ENCODE results near the gene G6PC2. TPM values are rescaled to one million over a fixed set of nuclear protein-coding genes. Genes with fewer than 3 reads are reported as not detected.
"Not testable (repeated sequence)": the region's sequence is repeated elsewhere in the genome, so short reads cannot be mapped to it uniquely, and the experiment has no call there.

G6PC2 gene
- polyA plus RNA-seq, 1 donor: not detected

DNA sequence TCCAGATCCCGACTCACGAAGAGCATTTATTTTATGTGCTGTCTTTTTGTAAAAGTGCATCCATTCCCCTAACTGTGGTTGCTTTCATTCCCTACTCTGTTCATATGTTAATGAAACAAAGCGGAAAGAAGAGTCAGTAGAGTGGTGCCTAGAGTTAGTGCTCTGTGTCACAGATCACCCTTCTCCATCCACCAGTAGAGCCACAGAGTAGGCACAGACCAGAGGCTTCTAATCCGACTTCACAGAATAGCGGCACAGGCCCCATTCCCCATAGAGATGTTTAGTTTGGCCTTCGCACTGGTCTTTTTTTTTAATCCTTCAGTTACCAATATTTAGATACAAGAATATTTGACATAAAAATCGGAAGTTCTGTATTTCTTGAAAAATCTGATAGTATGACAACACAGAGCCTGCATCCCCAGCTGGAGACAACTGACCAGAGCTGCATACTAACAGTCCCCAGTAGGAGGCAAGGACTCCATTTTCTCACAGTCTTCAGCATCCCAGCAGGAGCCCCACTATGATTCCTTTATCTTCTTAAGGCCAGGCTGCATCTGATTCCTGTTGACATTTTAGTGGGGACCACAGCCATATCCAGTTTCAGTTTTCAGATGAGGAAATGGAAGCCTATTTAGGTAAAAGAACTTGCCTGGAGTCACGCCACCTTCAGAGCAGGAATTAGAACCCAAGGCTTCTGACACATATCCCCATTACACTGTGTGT lies 7.0 kb downstream of the G6PC2 start:
- no peak for DNase-seq (ENCODE audit: low read depth)

DNA sequence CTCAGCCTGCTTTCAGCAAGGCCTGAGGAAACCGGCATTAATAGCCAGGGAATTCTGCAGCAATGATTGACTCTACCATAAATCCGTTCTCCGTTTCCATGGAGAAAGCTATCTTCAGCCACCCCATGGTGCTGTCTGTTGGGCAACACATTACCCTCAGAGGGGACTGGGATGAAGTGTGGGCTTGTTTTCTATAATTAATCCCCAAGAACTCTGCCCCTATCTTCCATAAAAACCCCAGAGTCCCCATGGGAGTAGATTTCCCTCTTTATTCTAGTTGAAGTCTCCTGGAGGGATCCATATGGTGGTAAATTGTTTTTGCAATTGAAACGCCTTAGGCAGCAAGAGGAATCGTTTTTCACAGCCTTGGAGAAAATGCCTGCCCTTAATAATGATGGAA lies 9.2 kb downstream of the G6PC2 start:
- DNase-seq (ENCODE audit: low read depth): no peak

DNA sequence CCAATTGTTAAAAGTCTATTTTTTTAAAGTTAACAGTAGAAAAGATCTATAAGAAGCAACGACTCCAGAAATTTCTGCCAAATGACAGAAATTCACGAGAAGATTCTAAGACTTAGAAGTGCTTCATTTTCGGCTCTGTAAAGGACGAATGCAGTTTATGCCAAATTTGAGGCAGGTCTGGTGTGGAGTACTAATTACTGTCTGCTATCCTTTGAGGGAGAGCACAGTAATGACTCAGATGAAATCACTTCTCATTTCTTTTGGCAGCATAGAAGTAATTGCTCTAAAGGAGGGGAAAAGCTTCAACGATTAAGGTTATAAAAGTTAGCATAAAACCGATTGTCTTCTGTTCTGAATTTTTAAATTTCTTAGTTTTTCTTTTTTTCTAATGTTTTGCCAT lies 11.4 kb downstream of the G6PC2 start:
- DNase-seq (ENCODE audit: low read depth): no peak

DNA sequence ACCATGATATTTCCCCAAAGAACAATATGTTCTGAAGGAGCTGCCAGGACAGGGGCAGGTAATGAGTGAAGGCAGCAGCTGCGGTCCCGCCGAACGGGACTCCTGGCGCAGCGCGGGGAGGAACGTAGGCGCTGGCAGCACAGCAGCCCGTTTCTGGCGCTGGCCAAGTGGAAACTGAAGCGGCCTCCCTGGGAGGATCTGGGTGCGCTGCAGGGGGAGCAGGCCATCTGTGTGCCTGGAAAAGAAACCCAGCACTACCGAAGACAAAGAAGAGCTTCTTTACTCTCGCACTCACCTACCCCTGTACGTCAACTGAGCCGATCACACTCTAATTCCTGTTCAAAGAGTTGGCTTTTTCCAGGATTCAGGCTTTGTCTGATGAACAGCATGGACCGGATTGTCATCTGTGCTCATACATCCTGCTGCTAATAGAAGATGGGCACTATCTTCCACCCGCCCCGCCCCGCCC lies 11.8 kb downstream of the G6PC2 start:
- DNase-seq (ENCODE audit: low read depth): no peak

DNA sequence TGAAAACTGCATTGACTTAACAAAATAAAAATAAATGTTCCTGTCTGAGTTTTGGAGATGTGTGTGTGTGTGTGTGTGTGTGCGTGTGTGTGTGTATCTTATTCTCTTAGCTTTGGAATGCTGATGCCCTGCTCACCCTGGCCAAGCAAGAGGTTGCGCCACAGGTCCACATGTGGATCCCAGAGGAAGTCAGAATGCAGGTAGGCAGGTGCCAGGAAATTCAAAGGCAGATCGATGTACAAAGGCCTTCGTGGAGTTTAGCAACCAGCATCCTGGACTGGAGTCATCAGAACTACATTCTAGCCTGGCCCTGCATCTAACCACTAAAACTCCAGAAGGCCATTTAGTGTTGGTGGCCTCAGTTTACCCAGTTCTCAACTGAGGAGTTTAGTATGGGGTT lies 12.4 kb downstream of the G6PC2 start:
- no peak for DNase-seq (ENCODE audit: low read depth)

DNA sequence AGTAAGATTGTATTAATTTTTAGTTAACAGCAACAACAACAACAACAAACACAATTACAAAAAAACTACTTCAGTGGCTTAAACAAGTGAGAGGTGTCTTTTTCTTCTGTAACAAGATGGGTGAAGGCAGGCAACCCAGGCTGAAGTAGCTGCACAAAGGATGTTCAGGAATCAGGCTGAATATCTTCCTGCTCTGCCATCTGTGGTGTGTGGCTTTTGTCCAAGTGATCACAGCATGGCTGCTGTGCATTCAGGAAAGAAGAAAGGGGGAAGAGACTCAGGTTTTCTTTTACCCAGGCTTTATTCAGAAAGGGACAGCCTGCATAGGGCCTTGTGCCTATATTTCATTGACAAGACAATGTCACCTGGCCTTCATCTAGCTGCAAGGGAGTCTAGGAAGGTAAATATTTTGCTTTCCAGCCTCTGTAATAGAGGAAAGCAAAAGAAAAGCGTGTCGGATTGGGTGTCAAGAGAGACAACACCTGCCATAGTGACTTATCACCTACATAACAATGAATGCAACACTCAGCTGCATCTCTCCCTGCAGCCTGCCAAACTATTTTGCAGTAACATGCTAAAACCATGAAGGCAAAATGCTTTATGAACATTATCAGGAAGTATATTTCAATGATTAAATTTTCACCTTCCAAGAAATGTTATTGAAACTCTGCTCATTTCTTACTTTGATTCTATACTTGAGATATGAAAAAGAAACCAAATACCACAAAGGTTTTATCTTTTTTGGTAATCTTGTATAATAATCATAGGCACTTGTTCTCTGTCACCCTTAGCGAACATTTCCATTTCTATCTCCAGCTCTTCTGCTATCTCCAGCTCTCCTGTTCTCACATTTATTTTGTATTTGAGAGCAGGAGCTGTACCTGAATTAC lies 14.6 kb downstream of the G6PC2 start:
- no peak for DNase-seq (ENCODE audit: low read depth)

DNA sequence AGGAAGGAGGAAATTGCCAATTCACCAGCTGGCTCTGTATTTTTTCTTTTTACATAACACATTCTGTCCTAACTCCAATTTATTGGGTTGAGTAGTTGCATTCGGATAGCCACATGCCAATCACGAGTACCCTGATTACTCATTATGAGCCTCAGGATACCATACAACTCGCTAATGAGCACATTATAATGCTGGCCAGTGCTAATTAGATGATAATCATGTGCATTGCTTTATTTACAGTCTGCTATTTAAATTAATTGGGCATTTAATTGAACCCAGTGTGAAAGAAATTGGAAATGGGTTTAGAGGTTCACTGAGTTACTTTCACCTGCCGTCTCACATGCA lies 15.2 kb downstream of the G6PC2 start:
- no peak for DNase-seq (ENCODE audit: low read depth)

DNA sequence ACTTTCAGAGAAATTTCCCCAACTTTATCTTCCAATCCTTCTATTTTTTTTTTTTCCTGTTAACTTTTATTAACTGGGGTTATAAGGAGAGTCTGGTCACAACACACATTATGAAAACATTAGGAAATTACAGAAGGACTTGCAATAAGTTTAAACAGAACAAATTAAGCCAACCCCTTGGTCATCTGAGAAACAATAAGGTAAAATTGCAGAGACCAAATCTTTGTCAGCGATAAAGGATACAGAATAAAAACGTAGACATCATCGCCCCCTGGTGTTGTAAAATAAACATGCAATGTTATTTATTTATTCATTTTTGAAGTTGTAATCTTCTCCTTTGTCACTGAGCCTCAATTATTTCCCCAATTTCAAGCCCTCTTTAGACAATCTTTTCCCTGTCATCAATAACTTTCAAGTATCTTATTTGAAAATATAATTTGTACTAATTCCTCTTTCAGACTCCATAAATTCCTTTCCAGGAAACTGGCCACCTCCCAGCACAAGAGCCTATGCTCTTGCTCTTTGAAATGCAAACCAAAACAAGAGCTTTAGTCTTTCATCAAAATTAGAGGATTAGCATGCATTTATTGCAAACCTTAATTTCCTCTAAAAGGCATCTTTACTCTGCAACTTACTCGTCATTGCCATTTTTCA lies 19.5 kb downstream of the G6PC2 start:
- DNase-seq (ENCODE audit: low read depth): no peak

DNA sequence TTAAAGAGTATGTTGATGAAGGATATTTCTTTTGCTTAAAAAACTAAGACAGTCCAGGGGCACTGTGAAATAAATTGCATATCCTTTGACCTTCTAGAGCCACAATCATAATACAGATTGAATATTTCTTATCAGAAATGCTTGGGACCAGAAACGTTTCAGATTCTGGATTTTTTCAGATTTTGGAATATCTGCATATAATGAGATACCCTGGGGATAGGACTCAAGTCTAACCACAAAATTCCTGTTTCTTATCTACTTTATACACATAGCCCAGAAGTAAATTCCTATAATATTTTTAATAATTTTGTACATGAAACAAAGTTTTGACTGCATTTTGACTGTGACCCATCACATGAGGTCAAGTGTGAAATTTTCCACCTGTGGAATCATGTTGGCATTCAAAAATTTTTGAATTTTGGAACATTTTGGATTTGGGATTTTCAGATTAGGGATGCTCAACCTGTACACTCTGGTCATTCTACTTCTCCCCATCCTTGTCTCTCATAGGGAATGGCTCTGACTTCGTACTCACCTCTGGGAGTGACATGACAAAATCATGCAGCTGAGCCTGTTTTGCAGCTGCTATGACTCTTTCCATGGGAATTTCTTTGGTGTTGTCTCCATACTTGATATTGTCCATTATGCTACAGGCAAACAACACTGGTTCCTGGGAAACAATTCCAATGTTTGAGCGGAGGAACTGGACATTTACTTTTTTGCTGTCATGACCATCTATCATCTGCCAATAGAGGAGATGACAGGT lies 25.7 kb downstream of the G6PC2 start:
- no peak for DNase-seq (ENCODE audit: low read depth)

DNA sequence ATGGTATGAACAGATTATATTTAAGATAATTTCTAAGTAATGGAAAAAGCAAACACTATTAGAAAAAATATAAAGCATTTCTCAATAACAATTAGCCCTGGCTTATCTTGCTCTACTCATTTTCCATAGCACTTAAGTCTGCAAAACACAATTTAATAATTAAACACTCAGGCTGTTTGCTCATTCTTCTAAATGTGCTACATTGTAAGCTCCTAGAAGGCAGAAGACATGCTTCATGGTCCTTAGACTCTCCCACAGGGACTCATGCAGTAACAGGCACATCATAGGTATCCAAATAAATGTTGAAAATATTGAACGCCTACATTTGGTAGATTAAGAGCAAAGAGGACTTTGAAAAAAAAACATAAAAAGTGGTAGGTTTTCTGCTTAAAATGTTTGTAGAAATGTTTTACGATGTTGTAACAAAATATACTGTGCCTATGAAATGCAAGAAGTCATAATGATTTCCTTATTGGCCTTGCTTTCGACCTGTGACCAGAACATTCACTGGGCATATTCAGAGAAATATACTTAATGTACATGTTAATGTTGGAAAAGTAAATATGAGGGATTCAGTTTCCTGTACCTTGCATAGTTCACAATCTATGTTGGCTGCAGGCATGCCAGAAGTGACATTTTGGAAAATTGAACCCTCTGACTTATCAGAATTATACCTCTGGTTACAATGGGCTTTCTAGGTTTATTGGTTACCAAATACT lies 27.2 kb downstream of the G6PC2 start:
- DNase-seq (ENCODE audit: low read depth): no peak

DNA sequence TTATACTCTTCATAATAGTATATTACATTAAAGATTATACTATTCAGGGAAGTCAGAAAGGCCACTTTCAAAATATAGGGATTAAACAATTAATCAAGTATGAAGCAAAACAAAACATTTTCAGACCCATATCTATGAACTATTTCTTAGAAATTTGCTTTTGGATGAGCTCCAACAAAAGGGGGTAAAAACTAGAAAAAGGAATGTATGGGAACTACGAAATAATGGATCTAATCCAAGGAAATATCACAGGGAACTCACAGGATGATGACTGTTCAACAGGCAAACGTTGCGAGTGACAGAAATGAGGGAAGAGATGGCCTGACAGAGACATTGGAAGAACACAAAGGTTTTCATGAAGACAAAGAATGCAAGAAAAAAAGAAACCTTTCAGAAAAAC lies 27.9 kb downstream of the G6PC2 start:
- DNase-seq (ENCODE audit: low read depth): no peak

DNA sequence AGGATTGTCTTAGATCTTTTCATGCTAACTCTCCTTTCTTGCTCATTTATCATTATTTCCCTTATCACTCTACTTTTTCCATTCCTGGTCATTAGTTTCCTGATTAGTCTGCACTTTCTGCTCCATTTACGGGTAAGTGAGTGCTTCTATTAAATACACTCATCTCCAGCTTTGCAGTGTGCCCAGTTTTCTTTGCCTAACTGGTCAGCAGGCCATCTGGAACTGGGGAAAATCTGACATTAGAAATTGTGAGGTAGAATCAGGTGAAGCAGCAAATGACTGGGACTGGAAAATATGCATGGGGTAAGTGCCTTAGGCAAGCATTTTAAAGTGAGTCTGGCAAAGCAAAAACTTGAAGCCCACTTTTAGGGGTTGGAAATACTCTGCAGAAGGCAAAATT lies 29.2 kb downstream of the G6PC2 start:
- DNase-seq (ENCODE audit: low read depth): no peak

DNA sequence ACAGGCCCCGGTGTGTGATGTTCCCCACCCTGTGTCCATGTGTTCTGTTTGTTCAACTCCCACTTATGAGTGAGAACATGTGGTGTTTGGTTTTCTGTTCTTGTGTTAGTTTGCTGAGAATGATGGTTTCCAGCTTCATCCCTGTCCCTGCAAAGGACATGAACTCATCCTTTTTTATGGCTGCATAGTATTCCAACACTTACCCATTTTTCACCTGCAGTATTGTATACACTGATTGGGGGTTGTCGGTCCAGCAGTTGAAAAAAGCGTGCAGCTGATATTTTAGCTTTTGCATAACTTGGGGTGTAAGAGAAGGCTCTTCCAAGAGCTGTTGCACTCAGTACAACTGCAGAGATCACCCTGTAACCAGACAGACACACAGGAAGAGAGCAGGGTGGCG lies 31.1 kb downstream of the G6PC2 start:
- DNase-seq (ENCODE audit: low read depth): not testable (repeated sequence)

DNA sequence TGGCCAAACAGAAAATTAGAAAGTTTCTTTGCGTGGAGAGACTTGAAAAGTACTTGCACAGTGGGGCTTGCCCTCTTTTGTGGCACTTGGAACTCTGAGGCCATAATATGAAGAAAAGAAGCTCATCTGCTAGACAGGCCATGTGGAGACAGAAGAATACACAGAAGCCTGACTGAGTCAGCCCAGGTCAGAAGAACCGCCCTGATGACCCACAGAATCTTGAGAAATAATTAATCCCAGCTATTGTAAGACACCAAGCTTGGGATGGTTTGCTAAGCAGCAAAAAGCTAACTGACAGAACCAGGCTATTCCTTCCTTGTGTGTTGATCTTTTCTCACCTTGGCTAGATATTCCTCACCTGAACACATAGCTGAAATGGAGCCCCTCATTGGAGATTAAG lies 33.7 kb downstream of the G6PC2 start:
- no peak for DNase-seq (ENCODE audit: low read depth)

DNA sequence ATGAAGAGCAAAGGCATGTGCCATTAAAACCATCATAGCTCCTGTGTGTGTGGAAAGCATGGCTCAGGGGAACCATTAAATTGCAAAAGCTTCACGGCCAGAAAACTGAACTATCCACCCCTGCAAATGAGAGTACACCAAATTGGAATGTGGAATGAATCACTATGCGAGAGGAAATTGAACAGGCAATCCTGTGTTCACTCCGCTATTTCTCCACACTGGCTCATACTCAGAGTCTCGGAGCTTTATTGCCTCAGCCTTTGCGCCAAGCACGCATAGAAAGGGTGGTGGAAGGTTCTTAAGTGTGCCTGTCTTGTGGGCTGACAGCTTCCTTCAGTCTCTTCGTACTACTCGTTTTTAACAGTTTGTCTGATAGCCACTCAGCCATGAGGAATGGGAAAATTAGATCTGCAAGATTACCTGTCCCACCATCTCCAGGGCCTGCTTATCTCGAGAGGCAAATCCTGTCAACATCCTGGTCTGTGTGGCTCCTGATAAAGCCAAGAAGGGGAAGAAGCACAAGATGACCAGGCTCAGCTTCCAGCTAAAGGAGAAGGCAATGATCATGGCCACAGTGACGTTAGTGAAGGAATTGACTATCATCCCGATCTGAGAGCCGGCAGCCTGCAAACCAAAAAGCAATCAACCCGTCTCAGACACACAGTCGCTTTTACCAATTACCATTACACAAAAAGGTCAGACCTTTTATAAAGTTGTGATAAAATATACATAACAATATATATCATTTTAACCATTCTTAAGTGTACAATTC lies 34.9 kb downstream of the G6PC2 start:
- DNase-seq (ENCODE audit: low read depth): no peak

DNA sequence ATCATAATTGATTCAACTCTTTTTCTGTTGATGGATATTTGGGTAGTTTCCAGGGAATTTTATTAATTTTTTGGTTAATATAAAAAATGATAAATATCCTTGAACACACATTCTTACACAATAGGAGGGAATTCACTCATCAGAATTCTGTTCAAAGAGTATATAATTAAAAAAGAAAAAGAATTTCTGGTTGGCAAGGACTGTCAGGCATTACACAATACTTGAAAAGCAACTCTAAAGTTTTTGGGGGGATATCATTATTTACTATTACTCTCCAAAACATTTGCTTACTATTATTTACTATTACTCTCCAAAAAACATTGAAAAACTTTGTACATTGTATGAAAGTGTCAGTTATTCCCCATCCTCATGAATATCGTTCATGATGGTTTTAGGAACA lies 38.0 kb downstream of the G6PC2 start:
- no peak for DNase-seq (ENCODE audit: low read depth)

DNA sequence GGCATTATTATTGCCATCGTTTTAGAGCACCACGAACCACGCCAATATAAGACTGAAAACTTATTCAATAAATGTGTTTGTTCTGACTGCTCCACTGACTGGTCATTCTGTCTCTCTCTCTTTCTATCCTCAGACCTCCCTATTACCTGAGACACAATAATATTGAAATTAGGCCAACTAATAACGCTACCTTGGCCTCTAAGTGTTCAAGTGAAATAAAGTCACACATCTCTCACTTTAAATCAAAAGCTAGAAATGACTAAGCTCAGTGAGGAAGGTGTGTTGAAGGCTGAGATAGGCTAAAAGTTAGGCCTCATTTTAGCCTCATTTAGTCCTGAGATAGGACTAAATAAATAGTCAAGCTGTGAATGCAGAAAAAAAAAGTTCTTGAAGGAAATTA lies 38.8 kb downstream of the G6PC2 start:
- DNase-seq (ENCODE audit: low read depth): no peak

DNA sequence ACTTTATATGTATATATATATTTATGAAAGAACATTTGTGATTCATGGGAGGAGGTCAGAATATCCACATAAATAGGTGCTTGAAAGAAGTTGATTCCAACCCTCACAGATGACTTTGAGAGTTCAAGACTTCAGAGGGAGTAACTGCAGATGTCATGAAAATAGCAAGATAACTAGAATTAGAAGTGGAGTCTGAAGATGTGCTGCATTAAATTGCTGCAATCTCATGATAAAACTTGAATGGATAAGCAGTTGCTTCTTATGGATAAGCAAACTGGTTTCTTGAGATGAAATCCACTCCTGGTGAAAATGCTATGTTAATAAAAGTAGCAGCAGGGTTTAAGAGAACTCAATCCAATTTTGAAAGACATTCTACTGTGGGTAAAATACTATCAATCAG lies 40.2 kb downstream of the G6PC2 start:
- no peak for DNase-seq (ENCODE audit: low read depth)

DNA sequence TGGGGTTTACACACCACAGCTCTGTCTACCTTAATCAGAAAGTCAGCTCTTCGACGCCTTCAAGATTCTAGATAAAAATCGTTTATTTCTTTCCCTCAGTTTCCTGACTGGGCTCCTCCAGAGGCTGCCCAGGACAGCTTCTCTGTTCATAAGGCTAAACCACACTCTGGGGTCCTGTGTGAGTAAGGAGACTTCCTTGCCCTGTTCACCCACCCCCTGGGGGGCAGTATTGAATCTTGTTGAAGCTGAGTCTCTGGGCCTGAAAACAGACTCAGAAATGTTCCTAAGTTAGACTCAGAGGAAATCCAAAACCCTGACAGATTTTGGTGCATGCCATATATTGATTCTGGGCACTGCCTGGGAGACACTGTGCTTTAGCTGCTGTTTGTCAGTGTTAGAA lies 43.0 kb downstream of the G6PC2 start:
- DNase-seq (ENCODE audit: low read depth): no peak

DNA sequence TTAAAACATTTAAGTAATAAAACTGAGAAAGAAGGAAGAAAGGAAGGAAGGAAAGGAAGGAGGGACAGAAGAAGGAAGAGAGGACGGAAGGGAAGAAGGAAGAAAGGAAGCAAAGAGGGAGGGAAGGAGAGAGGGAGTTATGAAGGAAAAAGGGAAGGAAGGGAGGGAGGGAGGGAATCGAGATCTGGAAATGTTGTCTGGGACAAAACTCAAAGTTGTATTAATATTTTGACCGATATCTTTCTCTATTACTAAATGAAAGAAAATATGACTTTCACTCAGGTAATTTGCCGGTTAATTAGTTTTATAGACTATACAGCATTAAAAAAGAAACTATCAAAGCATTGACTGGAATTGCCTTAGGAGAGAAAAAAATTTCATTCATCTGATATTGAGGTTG lies 44.4 kb downstream of the G6PC2 start:
- no peak for DNase-seq (ENCODE audit: low read depth)
